GM18526 (cell line): Measurements from ENCODE around the gene MEGF10.

Source experiments
- POLR2A ChIP-seq: IDR thresholded peaks from 3 replicates; pipeline ENCODE4 v1.6.1; 2011; ENCODE audit not compliant: insufficient read length; ENCODE audit errors: extremely low read depth

MEGF10 gene

DNA sequence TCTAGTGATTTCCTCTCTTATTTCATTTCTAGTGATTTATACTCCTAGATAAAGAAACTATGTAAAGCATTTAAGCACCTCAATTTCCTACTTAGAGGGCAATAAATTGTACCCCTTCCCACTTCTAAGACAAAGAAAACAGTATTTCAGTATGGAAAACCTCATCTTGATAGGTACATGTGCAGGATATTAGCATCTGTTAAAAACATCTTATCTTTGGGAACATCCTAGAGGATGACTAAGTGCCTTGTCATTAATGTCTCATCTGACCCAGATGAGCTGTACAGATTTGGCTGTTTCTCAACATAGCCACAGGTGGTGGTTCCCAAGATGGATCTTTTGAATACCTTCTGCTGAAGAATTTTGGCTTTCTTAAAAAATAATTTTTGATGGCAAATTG is 5.7 kb downstream of the MEGF10 start:
- no peak for TF ChIP-seq POLR2A

DNA sequence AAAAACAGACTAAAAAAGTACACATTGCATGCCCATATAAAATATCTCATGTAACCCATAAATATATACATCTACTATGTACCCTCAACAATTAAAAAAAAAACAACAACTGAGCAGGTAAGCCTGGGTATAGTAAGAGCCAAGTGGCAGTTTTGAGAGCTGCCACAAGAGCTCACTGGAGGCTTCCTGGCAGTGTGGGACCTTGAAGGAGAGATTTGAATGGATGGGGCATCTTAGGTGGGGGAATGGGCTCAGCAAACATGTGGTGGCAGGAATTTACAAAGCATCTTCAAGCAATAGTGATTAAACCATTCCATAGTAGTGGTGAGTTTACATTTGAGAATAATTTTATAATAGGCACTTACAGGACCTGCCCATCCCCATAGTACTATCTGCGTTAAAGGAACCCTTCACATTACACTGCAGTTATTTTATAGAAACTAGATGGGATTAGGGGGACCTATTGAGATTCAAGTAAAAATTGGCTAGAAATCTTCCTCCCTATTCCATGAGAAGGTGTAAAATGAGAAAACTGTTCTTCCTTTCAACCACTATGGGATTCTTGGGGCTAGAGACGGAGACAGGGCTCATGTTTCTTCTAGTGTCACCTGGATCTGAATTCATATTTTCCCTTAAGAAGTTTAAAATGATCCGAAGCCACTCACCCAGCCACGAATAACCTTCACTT is 6.9 kb downstream of the MEGF10 start:
- no peak for TF ChIP-seq POLR2A

DNA sequence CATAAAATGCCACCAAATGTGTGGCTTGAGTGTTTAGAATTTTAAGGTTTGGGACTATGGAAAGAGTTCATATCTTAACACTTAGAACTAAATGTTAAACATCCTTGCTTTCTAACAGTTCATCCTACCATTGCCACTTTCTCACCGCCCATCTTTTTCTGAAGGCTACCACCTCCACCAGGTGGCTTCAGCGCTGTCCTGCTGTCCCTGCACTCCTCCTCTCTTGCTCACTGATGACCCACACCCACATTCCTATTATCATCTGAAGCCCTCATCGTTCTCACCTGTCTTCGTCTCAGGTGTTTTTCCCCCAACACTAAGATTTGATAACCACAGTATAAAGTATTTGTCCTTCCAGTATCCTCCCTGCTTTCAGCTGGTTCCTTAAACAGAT is 7.4 kb downstream of the MEGF10 start:
- TF ChIP-seq POLR2A, result no peak

DNA sequence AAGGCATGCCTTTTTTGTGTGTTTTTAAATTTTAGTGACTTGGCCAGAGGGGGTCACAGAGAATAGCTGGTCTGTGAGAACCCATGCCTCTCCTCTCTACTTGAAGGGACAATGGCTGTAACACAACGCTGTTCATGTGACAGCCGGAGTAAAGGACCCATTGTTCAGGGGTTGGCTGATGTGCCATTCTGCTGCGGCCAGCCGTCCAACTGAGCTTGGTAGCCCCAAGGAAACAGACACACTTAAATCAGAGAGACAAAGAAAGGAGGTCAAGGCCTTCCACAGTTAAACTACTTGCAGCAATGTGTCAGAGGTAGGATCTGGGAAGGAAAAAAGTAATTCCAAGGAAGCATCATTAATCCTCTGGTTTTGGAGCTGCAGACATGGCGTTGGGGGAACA is 8.1 kb downstream of the MEGF10 start:
- TF ChIP-seq POLR2A, result no peak

DNA sequence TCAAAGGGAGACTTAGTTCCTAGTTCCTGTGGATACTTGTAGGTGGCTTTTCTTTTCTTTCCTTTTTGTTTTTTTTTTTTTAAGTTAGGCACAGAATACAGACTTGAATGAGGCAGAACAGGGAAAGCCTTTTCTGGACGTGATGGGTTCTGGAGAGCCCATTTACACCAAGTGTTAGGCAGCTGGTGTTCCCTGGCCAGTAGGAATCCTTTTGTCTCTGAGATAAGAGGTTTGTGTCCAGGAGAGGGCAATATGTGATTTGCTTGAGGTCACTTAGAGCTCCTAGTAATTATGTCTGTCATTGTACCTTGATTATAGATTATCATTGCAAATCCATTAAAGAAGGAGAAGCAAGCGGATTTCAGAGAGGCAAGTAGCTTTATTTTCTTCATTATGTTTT is 9.1 kb downstream of the MEGF10 start:
- TF ChIP-seq POLR2A, result no peak

DNA sequence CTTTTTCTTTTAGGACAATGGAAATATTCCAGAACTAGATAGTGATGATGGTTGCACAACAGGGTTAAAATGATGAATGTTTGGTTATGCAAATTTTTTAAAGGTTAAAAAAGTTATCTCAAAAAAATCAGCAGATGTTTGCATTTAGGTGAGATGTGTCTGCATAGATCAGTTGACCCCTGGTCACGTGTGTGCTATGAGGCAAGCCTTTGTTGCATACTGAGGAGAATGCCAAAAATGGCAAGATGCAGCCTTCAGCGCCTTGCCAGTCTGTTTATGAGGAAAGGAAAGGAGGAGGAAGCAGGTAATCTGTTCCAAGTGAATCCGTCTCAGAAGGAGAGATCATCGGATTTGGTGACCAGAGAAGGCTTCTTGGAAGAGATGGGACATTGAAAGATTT is 11.9 kb downstream of the MEGF10 start:
- TF ChIP-seq POLR2A, result no peak

DNA sequence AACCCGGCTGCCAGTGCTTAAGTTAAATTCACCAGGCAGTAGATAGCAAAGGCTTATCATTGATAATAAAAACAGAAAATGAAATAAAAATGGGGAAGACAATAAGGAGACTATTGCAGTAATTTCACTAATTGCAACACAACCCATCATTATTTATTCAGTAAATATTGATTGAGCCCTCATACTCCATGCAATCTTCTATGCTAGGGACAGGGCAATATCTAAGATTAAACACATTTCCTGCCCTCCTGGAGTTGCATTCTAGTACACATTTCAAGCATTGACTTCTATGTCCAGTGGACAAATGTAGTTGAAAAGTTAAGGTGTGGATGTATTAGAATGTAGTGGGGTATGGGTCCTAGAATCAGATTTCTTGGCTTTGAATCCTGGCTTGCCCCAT is 12.8 kb downstream of the MEGF10 start:
- TF ChIP-seq POLR2A, result no peak

DNA sequence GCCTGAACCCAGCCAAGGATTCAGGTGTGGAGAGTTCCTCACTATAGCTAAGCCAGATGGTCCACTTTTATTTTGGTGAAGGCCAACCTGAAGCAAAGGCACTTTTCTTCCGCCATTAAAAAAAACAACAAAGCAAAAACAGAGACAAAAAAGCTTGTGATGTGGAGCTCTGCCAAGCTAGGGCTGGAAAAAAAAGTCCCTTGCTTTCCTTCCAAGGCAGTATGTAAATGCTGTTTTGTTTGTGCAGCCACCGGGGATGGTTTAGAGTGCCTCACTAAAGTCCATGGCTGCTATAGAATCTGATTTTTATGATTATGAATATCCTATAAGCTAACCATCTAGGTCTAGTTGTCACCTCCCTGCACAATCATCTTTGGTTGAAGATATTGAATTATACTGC is 14.9 kb downstream of the MEGF10 start:
- TF ChIP-seq POLR2A, result no peak

DNA sequence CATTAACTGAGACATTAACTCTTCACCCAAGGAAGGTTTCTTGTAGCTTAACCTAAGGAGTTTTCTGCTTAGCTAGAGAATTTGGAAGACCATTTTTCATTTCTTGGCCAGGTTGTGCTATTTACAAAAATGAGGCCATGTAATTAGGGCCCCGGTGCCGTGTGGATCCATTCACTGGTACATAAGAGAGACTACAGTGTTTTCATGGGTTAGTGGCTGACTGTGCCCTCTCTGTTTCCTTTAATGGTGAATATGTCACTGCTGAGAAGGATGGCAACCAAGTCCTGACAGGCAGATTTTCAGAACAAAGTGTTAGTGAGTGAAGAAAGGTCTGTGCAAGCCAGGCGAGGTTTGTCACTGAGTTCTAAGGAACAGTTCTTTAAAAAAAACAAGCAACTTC is 15.4 kb downstream of the MEGF10 start:
- no peak for TF ChIP-seq POLR2A

- TF ChIP-seq POLR2A, result no peak
These were observed 16.1 kb downstream of the MEGF10 start for GRCh38 chr5:127306647-127307046.

GRCh38 chr5:127307868-127308267 is 17.3 kb downstream of the MEGF10 start:
- TF ChIP-seq POLR2A, result no peak

DNA sequence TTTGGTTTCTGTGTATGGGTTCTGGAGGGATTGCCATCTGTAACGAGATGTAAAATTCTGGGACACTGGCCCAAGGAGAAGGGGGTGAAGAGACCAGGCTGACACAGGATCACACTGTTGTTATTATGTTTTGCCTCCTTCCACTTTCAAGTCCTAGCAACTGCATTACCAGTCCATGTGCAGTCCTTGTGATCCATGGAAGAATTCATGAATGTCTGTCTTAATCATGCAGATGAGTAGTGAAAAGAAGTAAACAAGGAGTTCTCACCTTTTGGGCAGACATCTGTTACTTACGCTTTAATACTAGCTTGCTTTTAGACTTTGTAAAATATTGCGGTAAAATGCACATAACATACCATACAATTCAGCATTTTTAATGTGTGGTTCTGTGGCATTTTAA is 18.3 kb downstream of the MEGF10 start:
- no peak for TF ChIP-seq POLR2A

DNA sequence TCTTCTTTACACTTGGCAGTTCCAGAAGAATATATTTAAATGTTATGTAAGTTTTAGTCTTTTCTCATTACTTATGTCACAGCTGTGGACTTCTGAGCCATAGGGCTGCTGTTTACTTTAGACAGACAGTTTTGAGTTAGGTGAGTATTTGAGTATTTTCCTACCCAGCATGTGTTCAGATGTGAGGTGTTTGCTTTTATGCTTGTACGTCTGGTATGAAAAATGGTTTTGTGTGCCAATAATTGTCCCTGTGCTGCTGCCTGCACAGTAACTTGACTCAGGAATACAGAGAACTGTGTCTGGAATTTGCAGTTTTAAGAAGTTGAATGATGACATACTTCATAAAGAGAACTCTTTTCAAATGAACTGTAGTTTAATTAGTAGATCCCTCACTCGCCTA is 20.8 kb downstream of the MEGF10 start:
- TF ChIP-seq POLR2A, result no peak

DNA sequence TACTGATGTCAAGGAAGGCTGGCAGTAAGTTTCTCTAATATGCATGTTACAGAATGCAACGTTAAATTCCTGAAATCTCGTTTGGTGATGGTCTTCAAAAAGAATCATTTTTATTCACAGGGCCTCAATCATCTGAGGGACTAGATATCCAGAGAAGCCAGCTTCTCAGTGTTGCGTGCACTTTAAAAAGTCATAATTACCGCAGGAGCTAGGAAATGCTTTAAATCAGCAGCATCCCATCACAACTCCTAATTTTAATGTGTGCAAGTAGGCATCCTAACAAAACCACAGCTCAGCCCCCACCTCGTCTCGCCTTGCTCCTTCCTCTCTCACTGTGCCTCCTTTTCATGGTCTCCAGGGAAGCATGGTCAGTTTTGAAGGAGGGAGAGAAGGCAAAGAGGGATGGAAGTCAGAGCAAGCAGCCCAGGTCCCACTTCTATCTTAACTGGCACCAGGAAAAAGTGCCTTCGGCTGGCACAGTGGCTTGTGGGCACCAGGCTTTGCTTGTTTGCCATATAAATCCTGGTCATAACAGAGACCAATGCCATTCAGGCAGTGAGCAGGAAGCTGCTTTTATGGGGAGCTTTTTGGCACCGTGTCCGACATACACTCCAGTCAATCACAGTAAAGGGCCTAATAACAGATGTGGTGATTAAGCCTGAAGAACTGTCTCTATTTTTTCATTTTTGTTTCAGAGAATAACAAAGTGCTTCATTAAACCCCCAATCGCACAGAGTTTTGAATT is 21.4 kb downstream of the MEGF10 start:
- TF ChIP-seq POLR2A, result no peak

DNA sequence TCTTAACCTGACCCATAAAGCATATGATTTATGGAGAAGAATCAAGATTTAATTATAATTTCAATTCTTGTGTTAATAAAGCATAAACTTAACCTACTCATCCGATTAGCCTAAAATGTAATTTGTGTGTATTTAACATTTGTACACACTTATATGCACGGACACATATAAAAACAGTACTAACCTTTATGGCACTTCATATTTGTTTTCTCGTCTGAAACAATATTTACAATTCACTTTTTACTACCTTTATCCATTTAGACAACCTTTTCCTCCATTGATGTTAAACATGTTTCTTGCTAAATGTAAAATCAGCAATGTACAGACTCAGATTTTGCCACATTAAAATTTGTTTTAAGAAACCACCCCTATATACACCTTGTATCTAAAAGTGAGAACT is 22.8 kb downstream of the MEGF10 start:
- TF ChIP-seq POLR2A, result no peak

DNA sequence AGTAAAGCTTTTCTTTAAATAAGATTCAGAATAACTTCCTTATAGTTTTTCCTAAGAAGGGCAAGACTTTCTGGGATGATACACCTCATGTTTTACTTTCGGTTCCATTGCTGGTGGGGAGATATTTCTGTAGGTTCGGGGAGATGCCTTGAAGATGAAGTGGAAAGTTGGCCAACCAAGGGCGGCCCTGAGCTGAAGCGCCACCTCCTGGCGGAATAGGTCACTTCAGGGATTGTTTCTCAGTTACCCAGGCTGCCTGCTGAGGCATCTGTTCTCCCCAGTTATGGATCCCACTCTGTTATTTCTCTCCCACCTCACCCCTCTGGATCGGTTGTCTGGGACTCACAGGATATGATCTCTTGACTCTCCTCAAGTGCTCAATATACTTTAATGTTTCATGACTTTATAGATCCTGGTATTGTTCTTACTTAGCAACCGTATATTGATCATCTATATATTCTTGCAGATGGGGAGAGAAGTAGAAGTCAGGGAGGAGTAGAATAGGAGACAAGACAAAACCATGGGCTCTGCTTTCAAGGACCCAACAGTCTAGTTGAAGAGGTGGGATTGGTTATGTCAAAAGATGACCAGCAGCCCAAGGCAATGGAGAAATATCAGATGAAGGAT is 23.4 kb downstream of the MEGF10 start:
- no peak for TF ChIP-seq POLR2A
